GM19193 (cell line): ENCODE measurements around the gene CSMD2.

Experiments used
- POLR2A ChIP-seq: IDR thresholded peaks from 4 replicates; pipeline ENCODE4 v1.6.1; 2011; ENCODE audit not compliant: insufficient read depth, insufficient read length; ENCODE audit errors: extremely low read depth

CSMD2 gene

DNA sequence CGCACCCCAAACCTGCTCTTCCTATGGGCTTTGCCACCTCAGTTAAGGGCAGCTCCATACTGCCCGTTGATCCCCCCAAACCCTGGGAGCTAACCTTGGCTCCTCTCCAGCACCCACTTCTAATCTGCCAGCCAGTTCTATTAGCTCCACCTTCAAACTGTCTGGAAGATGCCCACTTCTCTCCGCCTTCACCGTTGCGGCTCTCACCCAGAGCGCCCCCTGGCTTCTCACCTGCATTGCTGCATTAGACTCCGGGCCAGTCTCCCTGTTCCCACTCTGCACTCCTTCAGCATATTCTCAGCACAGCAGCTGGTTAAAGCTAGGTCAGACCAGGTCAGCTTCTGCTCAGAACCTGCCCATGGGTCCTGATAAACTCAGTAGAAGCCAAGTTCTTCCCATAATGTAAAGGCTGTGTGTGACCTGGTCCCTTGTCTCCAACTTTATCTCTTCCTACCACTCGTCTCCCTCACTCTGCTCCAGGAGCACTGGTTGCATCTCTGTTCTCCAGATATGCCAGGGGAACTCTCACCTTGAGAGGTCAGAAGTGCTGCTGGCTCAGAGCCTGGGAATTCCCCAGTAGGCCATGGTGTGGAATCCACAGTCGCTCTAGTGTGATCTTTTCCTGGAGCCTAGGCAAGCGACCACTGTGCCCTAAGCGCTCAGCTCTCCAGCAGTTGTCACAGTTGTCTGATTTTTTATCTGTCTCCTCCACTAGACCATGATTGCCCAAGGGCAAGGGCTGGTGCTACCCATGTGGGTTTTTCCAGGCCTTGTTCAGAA lies 150.9 kb downstream of the CSMD2 start:
- no peak for TF ChIP-seq POLR2A

DNA sequence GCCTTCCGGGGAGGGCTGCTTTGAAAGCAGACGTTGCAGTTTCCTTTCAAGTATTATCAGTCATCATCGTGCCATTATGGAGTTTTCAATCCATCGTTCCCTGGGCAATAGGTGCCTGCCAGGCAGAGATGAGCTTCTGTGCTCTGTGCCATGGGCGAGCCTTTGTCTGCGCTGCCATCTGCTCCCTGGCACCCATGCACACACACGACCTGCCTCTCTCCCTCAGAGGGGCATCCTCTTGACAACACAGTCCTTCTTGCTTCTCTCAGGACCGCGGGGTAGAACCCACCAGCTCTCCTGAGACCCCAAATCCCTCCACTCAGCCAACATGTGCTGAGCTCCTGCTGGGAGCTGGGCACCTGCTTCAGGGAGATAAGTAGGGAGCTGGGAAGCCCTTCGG lies 151.9 kb downstream of the CSMD2 start:
- TF ChIP-seq POLR2A: no peak

DNA sequence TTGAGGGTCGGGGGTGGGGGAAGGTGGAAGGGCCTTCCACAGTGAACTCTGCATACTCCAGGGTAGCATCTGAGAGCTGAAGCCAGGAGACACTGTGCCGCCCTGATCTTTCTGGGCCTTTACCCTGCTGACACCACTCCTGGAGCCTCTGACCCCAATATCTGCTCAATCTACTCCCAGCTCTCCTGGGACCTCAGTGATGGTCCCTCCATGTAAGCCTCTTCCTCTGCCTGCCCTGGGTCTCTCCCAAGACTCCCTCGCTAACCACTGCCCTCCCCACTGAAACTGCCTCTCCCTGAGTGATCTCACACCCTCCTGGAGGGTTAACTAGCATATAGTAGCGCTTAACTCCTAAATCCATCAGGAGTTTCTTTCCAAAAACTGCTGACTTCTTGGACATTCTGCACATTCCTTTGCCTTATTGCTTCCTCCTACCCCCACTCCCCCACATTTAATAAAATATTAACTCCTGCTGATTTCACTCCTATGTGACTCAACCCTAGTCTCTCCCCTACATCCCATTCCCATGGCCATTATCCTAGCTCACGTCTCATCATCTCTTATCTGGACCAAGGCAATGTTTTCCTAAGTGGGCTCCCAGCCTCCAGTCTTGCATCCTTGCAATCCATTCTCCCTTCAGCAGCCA lies 155.6 kb downstream of the CSMD2 start:
- no peak for TF ChIP-seq POLR2A

DNA sequence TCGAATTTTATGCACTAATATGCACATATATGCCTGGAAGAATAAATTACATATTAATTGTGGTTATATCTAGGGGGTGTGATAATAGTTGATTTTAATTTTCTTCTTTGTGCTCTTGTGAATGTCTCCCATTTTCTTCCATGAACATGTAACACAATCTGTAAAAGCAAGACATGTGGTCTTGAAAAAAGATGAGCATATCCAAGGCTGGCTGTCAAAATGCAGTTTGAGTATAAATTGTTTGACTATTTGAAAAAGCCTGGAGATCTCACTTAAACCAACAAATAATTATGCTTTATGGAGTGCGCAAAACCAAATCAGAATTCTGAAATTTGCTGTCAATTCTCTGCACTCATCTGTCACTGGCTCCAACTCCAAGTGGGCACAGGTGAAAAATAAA lies 157.3 kb downstream of the CSMD2 start:
- TF ChIP-seq POLR2A: no peak

DNA sequence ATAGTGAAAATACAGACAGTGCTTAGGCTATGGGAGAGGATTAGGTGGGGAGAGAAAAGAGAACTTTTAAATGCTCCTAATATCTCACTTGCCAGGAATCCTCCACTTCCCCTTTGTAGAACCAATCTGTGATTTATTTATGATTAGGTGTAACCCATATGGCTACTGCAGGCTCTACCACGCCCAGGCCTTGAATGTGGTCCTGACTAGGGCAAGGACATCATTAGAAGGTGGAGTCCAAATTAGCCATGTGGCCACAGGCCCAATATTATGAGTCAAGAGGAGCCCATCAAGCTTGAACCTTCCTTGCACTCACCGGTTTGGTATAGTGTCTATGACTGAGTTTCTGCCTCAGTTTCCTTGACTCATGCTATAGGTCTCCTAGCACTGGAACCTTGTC lies 159.7 kb downstream of the CSMD2 start:
- no peak for TF ChIP-seq POLR2A

DNA sequence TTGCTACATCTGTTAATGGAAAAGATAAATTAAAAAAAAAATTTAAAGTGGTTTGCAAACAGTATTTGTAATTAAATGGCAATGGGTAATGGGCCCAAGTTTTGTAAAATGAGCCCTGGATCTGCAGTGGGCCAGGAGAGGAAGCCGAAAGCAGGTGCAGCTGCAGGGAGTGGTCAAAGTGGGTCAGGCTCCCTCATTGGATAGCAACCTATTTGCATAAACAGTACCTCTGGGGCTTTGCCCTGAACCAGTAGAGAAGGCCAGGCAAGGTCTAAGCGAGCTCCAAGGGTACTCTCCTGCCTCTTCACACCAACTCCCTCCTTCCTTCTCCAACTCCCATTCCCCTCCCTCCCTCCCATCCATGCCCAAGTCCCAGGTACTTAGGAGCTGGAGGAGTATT lies 162.2 kb downstream of the CSMD2 start:
- TF ChIP-seq POLR2A: no peak

DNA sequence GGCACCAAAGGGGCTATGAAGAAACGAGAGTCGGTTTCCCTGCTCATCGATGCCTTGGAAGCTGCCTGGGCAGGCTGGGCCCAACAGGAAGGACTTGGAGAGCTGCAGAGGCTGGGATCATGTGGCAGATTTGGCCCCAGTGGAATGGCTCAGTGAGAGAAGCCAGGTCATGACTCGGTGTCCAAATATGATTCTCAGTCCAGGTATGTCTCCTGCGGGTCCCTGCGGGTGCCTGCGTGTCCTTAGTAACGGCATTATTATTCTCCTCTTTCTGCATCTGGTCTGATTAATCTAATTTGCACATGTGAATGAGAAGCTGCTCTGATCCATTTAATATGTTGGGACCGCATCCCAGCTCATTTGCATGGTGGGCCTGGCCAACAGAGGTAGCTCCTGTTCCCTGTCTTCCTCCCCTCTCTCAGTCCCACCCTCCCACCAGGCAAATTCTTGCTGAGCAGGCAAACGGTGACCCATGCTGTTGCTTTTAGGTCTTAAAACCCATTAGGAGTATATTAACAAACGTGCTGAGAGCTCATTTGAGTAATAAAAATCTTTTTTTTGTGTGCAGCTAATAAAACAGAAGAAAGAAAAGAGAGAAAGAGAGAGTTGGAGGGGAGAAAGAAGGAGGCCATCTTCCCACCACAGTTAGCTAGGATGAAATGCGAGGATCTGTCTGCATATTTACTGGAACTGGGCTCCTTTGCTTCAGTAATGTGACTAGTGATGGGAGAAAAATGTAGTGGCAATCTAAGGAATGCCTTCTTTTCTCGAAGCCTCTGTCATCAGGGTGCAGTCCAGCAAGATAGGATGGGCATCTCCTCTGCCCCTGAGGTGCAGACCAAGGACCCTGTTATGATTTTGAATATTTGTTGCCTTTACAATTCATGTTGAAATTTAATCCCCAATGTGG lies 167.6 kb downstream of the CSMD2 start:
- no peak for TF ChIP-seq POLR2A

DNA sequence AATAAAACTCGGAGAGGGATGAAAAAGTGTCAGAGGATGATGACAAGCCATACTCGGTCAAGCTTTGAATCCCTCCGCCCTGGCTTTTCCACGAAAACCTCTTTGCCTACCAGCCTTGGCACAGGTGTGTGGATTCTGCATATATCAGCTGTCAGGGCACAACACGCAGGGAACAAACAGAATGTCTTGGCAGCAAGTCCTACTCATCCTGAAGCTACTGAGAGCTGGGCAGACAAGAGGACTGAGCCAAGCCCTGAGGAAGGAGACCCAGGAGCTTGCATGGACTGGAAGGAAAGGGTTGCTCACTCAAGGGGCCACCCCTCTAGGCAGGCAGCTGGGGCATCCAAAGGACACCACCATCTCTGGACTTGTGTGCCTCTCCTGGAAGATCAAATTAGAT lies 168.7 kb downstream of the CSMD2 start:
- no peak for TF ChIP-seq POLR2A

DNA sequence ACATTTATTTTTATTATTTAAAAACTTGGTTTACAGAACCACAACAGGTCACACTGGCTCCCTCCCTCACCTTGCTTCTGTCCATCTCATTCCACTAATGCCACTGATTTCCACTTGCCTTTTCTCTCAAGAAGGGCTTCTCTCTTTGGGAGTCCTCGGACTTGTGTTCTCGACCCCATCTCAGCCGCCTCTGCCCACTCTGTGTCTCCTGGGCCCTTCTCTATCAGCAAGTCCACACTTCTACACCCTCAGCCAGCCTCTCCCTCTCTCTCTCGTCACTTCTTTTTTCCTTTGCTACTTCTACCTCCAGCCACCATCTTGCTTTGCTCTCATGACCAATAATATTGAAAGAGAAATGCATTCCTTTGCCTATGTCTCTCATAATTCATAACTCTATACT lies 171.7 kb downstream of the CSMD2 start:
- TF ChIP-seq POLR2A: no peak

DNA sequence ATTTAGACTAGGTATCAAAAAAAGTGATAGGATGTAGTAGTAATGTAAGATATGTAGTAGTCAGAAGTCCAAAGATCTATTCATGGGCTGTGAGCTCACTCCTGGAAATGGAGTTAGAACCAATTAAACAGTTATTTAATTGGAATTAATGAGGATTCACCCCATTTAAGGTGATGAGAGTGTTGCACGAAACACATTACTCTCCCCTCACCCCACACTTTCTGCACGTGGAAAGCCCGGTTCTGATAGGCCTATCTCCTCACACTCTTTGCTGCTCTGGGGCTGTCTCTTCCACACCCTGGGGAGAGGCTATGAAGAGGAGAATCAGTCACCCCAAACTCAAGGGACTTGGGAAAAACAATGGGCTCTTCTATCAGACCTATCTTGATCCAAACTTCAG lies 174.7 kb downstream of the CSMD2 start:
- no peak for TF ChIP-seq POLR2A

DNA sequence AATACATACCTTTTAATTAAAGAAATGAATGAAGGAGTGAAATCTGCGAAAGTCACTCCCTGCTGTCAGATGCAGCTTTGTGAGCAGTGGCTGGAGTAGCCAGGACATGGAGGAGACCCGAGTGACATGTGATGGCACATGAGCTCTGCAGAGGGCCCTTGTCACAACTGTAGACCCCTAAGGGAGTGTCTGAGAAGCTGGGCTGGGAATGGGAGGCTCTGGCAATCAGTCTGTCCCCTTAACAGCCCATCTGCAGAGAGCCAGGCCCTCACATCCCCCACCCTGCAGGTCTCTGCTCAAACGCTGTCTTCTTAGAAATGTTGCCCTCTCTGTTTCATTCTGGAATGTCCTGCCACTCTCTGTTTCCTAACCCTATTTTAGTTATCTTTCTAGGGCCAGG lies 176.9 kb downstream of the CSMD2 start:
- no peak for TF ChIP-seq POLR2A

DNA sequence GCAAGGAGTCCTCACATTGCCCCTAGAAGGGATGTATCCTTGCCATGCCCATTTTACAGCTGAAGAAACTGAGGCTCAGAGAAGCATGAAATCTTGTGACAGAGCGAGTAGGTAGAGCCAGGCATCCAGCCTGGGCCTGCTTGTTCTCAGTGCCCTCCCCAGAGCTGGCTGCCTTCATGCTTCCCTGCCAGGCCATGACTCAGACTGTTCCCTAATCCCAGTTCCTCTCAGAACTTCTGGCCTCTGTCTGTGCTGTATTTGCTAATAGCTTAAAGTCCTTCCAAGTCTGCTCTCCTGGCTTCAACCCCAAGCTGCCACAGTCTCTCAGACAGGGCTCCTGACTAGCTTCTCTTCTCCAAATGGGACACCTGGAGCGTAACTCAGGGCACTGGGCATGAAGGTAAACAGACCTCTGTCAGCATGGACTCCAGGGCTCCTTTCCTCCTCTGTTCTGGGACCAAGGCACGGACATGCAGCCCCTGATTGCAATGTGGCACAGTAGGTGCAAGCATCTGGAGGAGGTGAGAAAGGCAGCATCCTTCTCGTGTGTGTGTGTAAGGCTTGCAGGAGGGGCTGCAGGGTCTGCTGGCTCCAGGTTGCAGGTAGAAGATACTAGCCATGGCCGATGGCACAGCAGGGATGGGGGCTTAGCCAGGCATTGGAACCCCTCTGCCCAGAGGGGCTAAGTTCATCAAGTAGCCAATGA lies 178.5 kb downstream of the CSMD2 start:
- TF ChIP-seq POLR2A: no peak

DNA sequence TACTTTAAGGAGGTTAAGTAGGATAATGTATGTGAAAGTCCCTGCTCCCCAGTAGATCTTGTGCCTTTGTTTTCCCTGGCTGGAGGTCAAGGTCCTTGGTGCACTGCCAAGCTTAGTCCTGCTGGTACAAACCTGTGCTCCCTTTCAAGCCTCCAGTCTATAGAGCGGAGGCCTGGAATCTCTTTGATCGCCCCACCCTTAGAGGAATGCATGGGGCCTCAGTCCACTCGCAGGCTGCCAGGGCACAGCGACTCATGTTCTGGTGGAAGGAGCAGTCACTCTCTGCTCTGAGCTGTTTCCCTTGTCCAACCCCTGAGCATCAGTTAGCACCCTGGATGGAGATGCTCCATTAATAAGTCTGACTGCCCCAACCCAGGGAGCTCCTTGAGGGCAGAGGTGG lies 179.4 kb downstream of the CSMD2 start:
- TF ChIP-seq POLR2A: no peak

DNA sequence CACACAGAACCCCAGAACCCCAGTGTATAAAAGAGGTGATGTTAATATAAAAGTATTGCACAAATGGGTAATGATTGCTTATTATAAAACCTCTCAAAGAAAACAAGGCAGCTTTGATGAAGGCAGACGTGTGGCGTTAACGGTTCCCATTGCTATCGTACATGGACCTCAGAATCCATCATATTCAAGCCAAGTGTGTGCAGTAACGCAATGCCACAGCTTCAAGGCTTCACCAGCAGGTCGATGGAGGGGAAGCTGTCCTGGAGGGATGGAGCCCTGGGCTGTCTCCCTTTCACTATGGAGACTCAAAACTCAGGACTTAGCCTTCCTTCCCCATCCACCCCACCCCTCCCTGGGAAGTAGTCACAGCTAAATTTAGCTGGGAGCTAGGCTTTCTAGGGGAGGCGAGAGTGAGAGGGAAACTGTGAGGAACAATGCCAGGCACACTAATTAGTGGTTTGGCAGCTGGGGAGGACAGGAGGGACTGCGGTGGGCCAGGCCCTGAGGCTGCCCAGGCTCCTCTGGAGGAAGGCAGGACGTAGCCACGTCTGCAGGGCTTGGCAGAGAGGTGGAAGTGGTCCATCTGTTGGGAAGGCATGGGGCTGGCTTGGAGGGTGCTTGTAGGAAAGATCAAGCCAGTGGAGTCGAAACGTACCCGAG lies 180.0 kb downstream of the CSMD2 start:
- no peak for TF ChIP-seq POLR2A

DNA sequence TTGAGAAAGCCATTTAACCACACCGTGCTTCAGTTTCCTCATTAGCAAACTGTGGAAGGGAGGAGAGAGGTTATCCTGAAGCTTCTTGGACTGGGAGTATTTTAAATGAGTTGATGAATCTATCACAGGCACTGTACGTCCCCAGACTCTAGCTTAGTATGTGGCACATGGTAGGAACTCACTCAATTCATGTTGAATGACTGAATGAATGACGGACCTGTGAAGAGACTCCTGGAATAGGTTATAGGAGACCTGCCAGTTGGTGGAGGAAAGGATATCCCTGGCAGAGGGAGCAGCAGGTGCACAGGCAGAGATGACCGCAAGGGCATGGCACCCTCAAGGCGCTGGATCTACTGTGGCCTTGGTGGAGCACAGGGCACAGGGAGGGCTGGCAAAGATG lies 182.6 kb downstream of the CSMD2 start:
- no peak for TF ChIP-seq POLR2A

DNA sequence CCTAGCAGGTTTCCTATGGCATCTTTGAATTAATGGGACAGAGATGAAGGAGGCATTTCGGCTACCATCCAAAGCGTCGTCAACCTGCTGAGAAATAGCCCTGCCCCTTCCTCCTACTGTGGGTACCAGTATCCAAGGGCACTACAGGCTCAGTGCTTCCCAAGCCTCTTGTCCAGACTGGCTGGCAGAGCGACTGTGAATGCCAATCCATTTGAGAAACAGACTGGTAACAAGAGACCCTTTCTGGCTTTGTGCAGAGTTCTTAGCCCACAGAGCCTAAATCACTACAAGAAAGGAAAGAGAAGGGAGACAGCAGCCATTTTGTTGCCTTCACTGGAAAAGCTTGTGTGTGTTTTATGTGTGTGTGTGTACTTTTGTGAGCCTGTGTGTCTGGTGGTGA lies 185.7 kb downstream of the CSMD2 start:
- no peak for TF ChIP-seq POLR2A
